A673 (cell line): ENCODE measurements around the gene LDLRAD3. TPM values are rescaled to one million over a fixed set of nuclear protein-coding genes. Genes with fewer than 3 reads are reported as not detected.

ENCODE experiments used
- BruUV-seq: library from RNA; stranded (reverse); fragments of 400-500 nt; replicated peaks from 2 replicates; lab custom pipeline; 2021; lab: Mats Ljungman, UMichigan
- CTCF ChIA-PET: fragments of 300-600 bp; sonication (Branson Sonifier 250); formaldehyde crosslinking; loops from one replicate; lab custom pipeline; 2022; ENCODE audit warnings: antibody characterized with exemption; lab: Charles Lee
- POLR2A ChIA-PET: fragments of 300-600 bp; sonication (Branson Sonifier 250); formaldehyde crosslinking; loops from one replicate; lab custom pipeline; 2022; ENCODE audit warnings: antibody characterized with exemption; ENCODE audit not compliant: low non-redundant PET; lab: Charles Lee
- DNase-seq: peaks from one replicate; pipeline ENCODE4 v3.0.0-alpha.2; 2015; ENCODE audit warnings: low spot score
- H3K27ac ChIP-seq: fragments of 200-600 bp; sonication (generic); 2 replicates; pipeline ENCODE4 v1.5.1; 2016; ENCODE audit warnings: mixed run types, low read depth, mild to moderate bottlenecking, mixed read lengths, antibody characterized with exemption, low read length; ENCODE audit not compliant: poor library complexity, severe bottlenecking
- H3K27me3 ChIP-seq: fragments of 200-600 bp; sonication (generic); replicated peaks from 2 replicates; pipeline ENCODE4 v1.6.1; 2017; ENCODE audit warnings: mixed run types, low read depth, mild to moderate bottlenecking, mixed read lengths, antibody characterized with exemption, low read length; ENCODE audit not compliant: insufficient read depth, poor library complexity
- H3K36me3 ChIP-seq: fragments of 200-600 bp; sonication (generic); 2 replicates; pipeline ENCODE4 v1.6.1; 2016; ENCODE audit warnings: mixed run types, mild to moderate bottlenecking, mixed read lengths, antibody characterized with exemption, low read length; ENCODE audit not compliant: insufficient read depth, poor library complexity, severe bottlenecking
- H3K4me1 ChIP-seq: fragments of 200-600 bp; sonication (generic); 2 replicates; pipeline ENCODE4 v1.6.1; 2017; ENCODE audit warnings: mixed run types, mild to moderate bottlenecking, mixed read lengths, antibody characterized with exemption, low read length; ENCODE audit not compliant: insufficient read depth, poor library complexity, severe bottlenecking
- H3K4me3 ChIP-seq: fragments of 200-600 bp; sonication (generic); 2 replicates; pipeline ENCODE4 v1.5.1; 2016; ENCODE audit warnings: low read depth, mixed run types, mild to moderate bottlenecking, mixed read lengths, low read length; ENCODE audit not compliant: poor library complexity, severe bottlenecking
- H3K9me3 ChIP-seq: fragments of 200-600 bp; sonication (generic); 2 replicates; pipeline ENCODE4 v1.6.1; 2016; ENCODE audit warnings: mixed run types, low read depth, mild to moderate bottlenecking, mixed read lengths, antibody characterized with exemption, low read length; ENCODE audit not compliant: poor library complexity, severe bottlenecking
- CTCF ChIP-seq: fragments of 300-800, 200-600 bp; sonication (generic); conservative IDR thresholded peaks from 2 replicates; pipeline ENCODE4 v1.5.1; 2017; ENCODE audit warnings: low read depth, mild to moderate bottlenecking, antibody characterized with exemption, low read length, moderate library complexity, mixed read lengths
- EZH2 ChIP-seq: fragments of 200-600 bp; sonication (generic); IDR thresholded peaks from 2 replicates; pipeline ENCODE4 v1.6.1; 2017; ENCODE audit warnings: borderline replicate concordance, low read depth, mild to moderate bottlenecking, mixed read lengths, antibody characterized with exemption, low read length; ENCODE audit not compliant: poor library complexity, severe bottlenecking
- intact Hi-C: fragments of 100-400 bp; cut with micrococcal nuclease; formaldehyde crosslinking; loops from one replicate; pipeline ENCODE4 v1.10.0; 2022; ENCODE audit not compliant: unreplicated experiment
- total RNA-seq: library from RNA; stranded (reverse); gene quantifications from 2 replicates; pipeline ENCODE4 v1.2.3, GENCODE V29; 2021

LDLRAD3 gene
- total RNA-seq, 1 experiment from 2014 or later, result 13.1 TPM

- intact Hi-C loops, result no loop called here
- POLR2A ChIA-PET, result no interaction called here
These were observed 43.1 kb downstream of the LDLRAD3 start for GRCh38 chr11:35986947-35987346.

GRCh38 chr11:35990170-35990569 lies 46.3 kb downstream of the LDLRAD3 start:
- no peak for DNase-seq
- Histone ChIP-seq H3K4me3 (no peak overlapping the region), H3K9me3 (peaks cover 10% of the 10 kb centered on the region), H3K27ac (no peak overlapping the region), H3K4me1 (no peaks in the 10 kb centered on the region), H3K36me3 (no peaks in the 10 kb centered on the region), H3K27me3 (no peaks in the 10 kb centered on the region)
- no TSS peak for BruUV-seq
- TF ChIP-seq CTCF (no peak), EZH2 (no peak)
- intact Hi-C loops, result no loop called here
- CTCF ChIA-PET, result no interaction called here
- POLR2A ChIA-PET, result no interaction called here

More at GRCh38 chr11:35986947-35987346, 43.1 kb downstream of the LDLRAD3 start:
- BruUV-seq, result no TSS peak
- Histone ChIP-seq H3K36me3 (no peaks in the 10 kb centered on the region), H3K27ac (no peak overlapping the region), H3K9me3 (peaks cover 4% of the 10 kb centered on the region), H3K4me1 (no peaks in the 10 kb centered on the region), H3K4me3 (no peak overlapping the region), H3K27me3 (no peaks in the 10 kb centered on the region)
- CTCF ChIA-PET, result no interaction called here
- TF ChIP-seq CTCF, result no peak
- no peak for TF ChIP-seq EZH2
- DNase-seq, result no peak

- Histone ChIP-seq H3K27ac (no peak overlapping the region), H3K9me3 (peaks cover 11% of the 10 kb centered on the region), H3K36me3 (no peaks in the 10 kb centered on the region), H3K4me3 (no peak overlapping the region), H3K4me1 (no peaks in the 10 kb centered on the region), H3K27me3 (no peaks in the 10 kb centered on the region)
- TF ChIP-seq CTCF (no peak), EZH2 (no peak)
- DNase-seq, result no peak
- BruUV-seq, result no TSS peak
- POLR2A ChIA-PET, result no interaction called here
- CTCF ChIA-PET, result no interaction called here
- intact Hi-C loops, result no loop called here
These were observed 47.0 kb downstream of the LDLRAD3 start for GRCh38 chr11:35990816-35991215.
